Mesothelial cell of epicardium (in vitro differentiated cells): ENCODE data around the gene TCERG1L. TPM values are rescaled to one million over a fixed set of nuclear protein-coding genes. Genes with fewer than 3 reads are reported as not detected.

Experiments used
- DNase-seq, 2 experiments: peaks; one replicate each; pipeline ENCODE4 v3.0.0; 2021; ENCODE audit warnings: low spot score in 2 of 2; ENCODE audit not compliant: unreplicated experiment in 2 of 2
- H3K27ac Mint-ChIP-seq: 2 replicates; pipeline ENCODE4 v1.8.0; 2021; ENCODE audit warnings: mixed read lengths
- H3K27me3 Mint-ChIP-seq: 2 replicates; pipeline ENCODE4 v1.8.0; 2021; ENCODE audit warnings: low read depth, mixed read lengths
- H3K36me3 Mint-ChIP-seq: 2 replicates; pipeline ENCODE4 v1.8.0; 2021; ENCODE audit warnings: mixed read lengths
- H3K4me1 Mint-ChIP-seq: 2 replicates; pipeline ENCODE4 v1.8.0; 2021; ENCODE audit warnings: mixed read lengths
- H3K4me3 Mint-ChIP-seq: 2 replicates; pipeline ENCODE4 v1.8.0; 2021; ENCODE audit warnings: mild to moderate bottlenecking, moderate library complexity, mixed read lengths
- H3K9me3 Mint-ChIP-seq: 2 replicates; pipeline ENCODE4 v1.8.0; 2021; ENCODE audit warnings: mixed read lengths
- total RNA-seq: library from RNA; stranded (reverse); gene quantifications from 3 replicates; pipeline ENCODE4 v1.2.1, GENCODE V29; 2021
- TF ChIP-seq, protein P1 (sequence below): fragments of 200-600 bp; sonication (generic); IDR thresholded peaks from one replicate; pipeline ENCODE4 v1.5.0; 2021; ENCODE audit warnings: antibody characterized with exemption; ENCODE audit not compliant: unreplicated experiment

Gene TCERG1L
- total RNA-seq, 1 donor from 2014 or later = 0.63 TPM

GRCh38 chr10:131076356-131076755 is 235.2 kb downstream of the TCERG1L start:
- Mint-ChIP-seq H3K4me3 (no peak overlapping the region), H3K4me1 (peaks cover 2% of the 10 kb centered on the region), H3K9me3 (no peaks in the 10 kb centered on the region), H3K27me3 (no peaks in the 10 kb centered on the region), H3K27ac (no peak overlapping the region), H3K36me3 (no peaks in the 10 kb centered on the region)
- TF ChIP-seq, protein P1, sequence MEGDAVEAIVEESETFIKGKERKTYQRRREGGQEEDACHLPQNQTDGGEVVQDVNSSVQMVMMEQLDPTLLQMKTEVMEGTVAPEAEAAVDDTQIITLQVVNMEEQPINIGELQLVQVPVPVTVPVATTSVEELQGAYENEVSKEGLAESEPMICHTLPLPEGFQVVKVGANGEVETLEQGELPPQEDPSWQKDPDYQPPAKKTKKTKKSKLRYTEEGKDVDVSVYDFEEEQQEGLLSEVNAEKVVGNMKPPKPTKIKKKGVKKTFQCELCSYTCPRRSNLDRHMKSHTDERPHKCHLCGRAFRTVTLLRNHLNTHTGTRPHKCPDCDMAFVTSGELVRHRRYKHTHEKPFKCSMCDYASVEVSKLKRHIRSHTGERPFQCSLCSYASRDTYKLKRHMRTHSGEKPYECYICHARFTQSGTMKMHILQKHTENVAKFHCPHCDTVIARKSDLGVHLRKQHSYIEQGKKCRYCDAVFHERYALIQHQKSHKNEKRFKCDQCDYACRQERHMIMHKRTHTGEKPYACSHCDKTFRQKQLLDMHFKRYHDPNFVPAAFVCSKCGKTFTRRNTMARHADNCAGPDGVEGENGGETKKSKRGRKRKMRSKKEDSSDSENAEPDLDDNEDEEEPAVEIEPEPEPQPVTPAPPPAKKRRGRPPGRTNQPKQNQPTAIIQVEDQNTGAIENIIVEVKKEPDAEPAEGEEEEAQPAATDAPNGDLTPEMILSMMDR = no peak
- no peak for DNase-seq

- Mint-ChIP-seq H3K36me3 (no peaks in the 10 kb centered on the region), H3K27ac (no peak overlapping the region), H3K4me1 (peaks cover 9% of the 10 kb centered on the region), H3K27me3 (no peaks in the 10 kb centered on the region), H3K4me3 (no peak overlapping the region), H3K9me3 (no peaks in the 10 kb centered on the region)
- TF ChIP-seq, protein P1 = no peak
- no peak for DNase-seq
Observed at GRCh38 chr10:131075218-131075770, 236.2 kb downstream of the TCERG1L start.

DNA sequence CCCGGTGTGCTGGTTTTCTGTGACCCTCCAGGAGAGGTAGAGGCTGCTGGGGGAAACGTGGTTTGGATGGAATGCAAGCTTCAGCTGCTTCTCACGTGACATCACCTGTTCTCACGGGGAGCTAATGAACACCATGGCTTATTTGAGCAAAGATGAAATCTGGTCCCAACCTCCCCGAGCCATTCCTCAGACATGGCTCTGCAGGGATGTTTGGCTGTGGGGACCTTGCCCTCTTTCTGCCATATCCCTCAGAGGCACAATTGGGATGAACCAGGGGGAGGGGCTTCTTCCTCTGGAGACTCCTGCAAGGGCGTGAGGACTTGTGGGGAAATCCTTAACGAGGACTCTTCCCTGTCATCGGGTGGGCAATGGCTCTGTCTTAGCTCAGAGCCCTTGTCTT is 236.8 kb downstream of the TCERG1L start:
- Mint-ChIP-seq H3K36me3 (no peaks in the 10 kb centered on the region), H3K27me3 (no peaks in the 10 kb centered on the region), H3K9me3 (no peaks in the 10 kb centered on the region), H3K4me1 (peaks cover 9% of the 10 kb centered on the region), H3K4me3 (no peak overlapping the region), H3K27ac (no peak overlapping the region)
- TF ChIP-seq, protein P1 = no peak
- DNase-seq = no peak

DNA sequence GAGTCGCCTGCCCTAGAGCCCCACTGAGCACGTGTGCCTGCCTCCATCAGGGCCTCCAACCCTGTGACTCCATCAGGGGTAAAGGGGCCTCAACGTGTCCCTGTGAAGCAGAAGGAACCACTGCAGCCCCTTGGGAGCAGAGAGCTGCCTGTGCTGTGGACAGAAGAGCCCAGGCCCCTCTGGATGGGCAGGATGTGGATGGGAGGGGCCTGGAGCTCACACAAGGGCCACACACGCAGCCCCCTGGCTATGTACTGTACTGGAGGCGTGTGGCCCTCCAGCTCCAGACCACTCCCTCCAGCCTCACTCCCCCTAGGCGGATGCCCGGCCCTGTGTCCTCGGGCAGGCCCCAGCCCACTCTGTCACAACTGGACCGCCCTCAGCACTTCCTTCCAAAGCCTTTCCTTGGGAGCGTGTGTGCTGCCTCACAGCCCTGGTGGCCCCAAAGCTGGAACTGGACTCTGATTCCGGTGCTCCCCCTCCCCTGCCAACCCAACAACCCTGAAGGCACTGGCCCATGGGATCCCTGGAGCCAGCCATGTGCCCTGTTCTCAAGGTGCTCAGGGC is 238.0 kb downstream of the TCERG1L start:
- no peak overlapping the region for H3K4me3 Mint-ChIP-seq
- H3K4me1 Mint-ChIP-seq = peaks cover 9% of the 10 kb centered on the region
- TF ChIP-seq, protein P1 = no peak
- H3K9me3 Mint-ChIP-seq = no peaks in the 10 kb centered on the region
- no peaks in the 10 kb centered on the region for H3K36me3 Mint-ChIP-seq
- H3K27ac Mint-ChIP-seq = no peak overlapping the region
- H3K27me3 Mint-ChIP-seq = no peaks in the 10 kb centered on the region
- no peak for DNase-seq

- H3K27ac Mint-ChIP-seq = no peak overlapping the region
- H3K27me3 Mint-ChIP-seq = no peaks in the 10 kb centered on the region
- no peak overlapping the region for H3K4me3 Mint-ChIP-seq
- TF ChIP-seq, protein P1 = no peak
- H3K36me3 Mint-ChIP-seq = no peaks in the 10 kb centered on the region
- peaks cover 9% of the 10 kb centered on the region for H3K4me1 Mint-ChIP-seq
- no peaks in the 10 kb centered on the region for H3K9me3 Mint-ChIP-seq
- no peak for DNase-seq
Observed at GRCh38 chr10:131072651-131073468, 238.7 kb downstream of the TCERG1L start.
